Left ventricle myocardium inferior (tissue), 1 donor: ENCODE measurements around the gene OR6S1. TPM values are rescaled to one million over a fixed set of nuclear protein-coding genes. Genes with fewer than 3 reads are reported as not detected.
"Not testable (repeated sequence)": the region's sequence is repeated elsewhere in the genome, so short reads cannot be mapped to it uniquely, and the experiment has no call there.

Experiments
- DNase-seq: peaks from one replicate; pipeline ENCODE4 v3.0.0-alpha.2; 2020
- H3K27ac ChIP-seq: fragments of 200-600 bp; replicated peaks from 2 replicates; pipeline ENCODE4 v1.8.0; 2021
- H3K27me3 ChIP-seq: fragments of 200-600 bp; 2 replicates; pipeline ENCODE4 v1.8.0; 2021; ENCODE audit warnings: low read depth
- H3K36me3 ChIP-seq: fragments of 200-600 bp; 2 replicates; pipeline ENCODE4 v1.8.0; 2021
- H3K4me1 ChIP-seq: fragments of 200-600 bp; 2 replicates; pipeline ENCODE4 v1.8.0; 2021
- H3K4me3 ChIP-seq: fragments of 200-600 bp; 2 replicates; pipeline ENCODE4 v1.8.0; 2021; ENCODE audit warnings: mild to moderate bottlenecking, moderate library complexity
- H3K9me3 ChIP-seq: fragments of 200-600 bp; replicated peaks from 2 replicates; pipeline ENCODE4 v1.8.0; 2021
- CTCF ChIP-seq: fragments of 200-600 bp; IDR thresholded peaks from 2 replicates; pipeline ENCODE4 v1.8.0; 2021; ENCODE audit warnings: antibody characterized with exemption, mild to moderate bottlenecking, borderline replicate concordance
- intact Hi-C: fragments of 100-400 bp; cut with micrococcal nuclease; formaldehyde crosslinking; loops from one replicate; pipeline ENCODE4 v1.11.0; 2022
- total RNA-seq: library from RNA; stranded (reverse); fragmentation: NEBNext Ultra II Directional; extraction: Animal tissue kit (Norgen Biotek cat#: 25700); gene quantifications from one replicate; pipeline ENCODE4 v1.2.1, GENCODE V29; 2021
- donor health status: DM: no; HTN: yes; CAD: no; lungs with severe emphysema.

OR6S1 gene
- total RNA-seq, 1 donor from 2014 or later, result not detected

GRCh38 chr14:20620798-20621478 is 20.6 kb downstream of the OR6S1 start:
- intact Hi-C loops, result no loop called here
- no peaks in the 10 kb centered on the region for H3K27me3 ChIP-seq
- no peaks in the 10 kb centered on the region for H3K36me3 ChIP-seq
- no peak for TF ChIP-seq CTCF
- no peak for DNase-seq
- peaks cover 19% of the 10 kb centered on the region for H3K4me1 ChIP-seq
- peaks cover 6% of the 10 kb centered on the region for H3K9me3 ChIP-seq
- H3K4me3 ChIP-seq, result no peak overlapping the region
- no peak overlapping the region for H3K27ac ChIP-seq

DNA sequence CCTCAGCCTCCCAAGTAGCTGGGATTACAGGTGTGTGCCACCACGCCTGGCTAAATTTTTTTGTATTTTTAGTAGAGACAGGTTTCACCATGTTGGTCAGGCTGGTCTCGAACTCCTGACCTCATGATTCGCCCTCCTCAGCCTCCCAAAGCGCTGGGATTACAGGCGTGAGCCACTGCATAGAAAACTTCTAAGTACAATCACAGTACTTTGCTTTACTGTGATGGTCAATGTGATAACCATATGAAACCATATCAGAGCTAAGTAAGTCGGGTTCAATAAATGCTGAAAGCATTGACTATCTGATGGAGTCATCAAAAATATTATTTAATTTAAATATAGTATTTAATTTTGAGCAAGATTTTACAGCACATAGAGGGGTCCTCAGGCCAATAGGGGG is 21.8 kb downstream of the OR6S1 start:
- H3K36me3 ChIP-seq, DNase-seq, H3K27me3 ChIP-seq, H3K27ac ChIP-seq, H3K9me3 ChIP-seq, H3K4me3 ChIP-seq: not testable (repeated sequence)
- peaks cover 15% of the 10 kb centered on the region for H3K4me1 ChIP-seq
- intact Hi-C loops, result loop anchor here (10.0 kb wide), 1 partner anchor 145 kb away; no protein-coding TSS in a partner anchor

DNA sequence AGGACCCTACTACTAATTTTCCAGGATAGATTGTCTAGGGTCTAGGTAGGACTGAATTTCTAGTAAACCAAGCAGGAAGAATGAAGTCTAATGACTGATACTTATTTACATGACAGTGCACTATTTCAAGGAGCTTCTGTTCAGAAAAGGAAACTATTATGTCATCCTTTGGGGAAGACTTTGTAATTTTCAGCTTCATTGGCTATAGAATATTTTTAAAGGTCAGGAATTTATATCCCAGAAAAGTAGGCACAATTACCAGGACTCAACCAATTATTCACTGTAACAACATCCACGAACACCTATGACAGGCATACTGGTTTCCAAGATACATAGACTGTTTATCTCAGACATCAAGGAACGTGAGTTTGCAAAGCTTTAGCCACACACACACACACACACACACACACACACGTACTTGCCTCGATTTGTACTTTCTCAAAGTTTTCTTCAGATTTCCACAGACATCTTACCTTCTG is 23.2 kb downstream of the OR6S1 start:
- Histone ChIP-seq H3K27me3 (no peaks in the 10 kb centered on the region), H3K36me3 (no peaks in the 10 kb centered on the region), H3K27ac (no peak overlapping the region), H3K4me1 (peaks cover 20% of the 10 kb centered on the region), H3K4me3 (no peak overlapping the region), H3K9me3 (no peaks in the 10 kb centered on the region)
- DNase-seq, result no peak
- no peak for TF ChIP-seq CTCF
- intact Hi-C loops, result loop anchor here (10.0 kb wide), 1 partner anchor 144 kb away; no protein-coding TSS in a partner anchor

DNA sequence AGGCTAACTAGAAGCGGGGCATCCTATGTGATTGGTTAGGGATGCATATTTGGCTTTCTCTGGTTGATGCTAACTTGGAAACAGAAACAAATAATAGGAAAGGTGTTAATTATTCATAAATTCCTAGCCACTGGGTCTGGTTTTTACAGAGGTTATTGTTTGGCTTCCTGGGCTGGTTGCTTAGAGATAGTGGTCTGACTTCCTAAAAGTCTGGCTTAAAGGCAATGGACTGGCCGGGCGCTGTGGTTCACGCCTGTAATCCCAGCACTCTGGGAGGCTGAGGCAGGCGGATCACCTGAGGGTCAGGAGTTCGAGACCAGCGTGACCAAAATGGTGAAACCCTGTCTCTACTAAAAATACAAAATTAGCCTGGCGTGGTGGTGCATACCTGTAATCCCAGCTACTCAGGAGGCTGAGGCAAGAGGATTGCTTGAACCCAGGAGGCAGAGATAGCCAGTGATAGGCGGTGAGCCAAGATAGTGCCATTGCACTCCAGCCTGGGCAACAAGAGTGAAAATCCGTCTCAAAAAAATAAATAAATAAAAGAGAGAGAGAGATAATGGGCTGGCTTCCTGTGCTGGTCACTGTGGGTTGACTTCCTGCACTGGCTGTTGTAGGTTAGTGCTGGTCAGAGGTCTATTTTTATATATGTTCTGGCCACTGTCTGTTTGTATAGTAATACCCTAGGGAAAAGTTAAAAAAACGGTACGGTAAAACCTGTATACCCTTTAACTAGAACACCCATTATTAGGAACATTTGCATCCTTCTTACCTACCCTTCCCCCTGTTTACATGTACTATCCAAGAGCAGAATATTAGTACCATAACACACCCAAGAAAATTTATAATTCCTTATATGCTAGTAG is 24.1 kb downstream of the OR6S1 start:
- no peak overlapping the region for H3K27ac ChIP-seq
- DNase-seq, result no peak
- no peaks in the 10 kb centered on the region for H3K9me3 ChIP-seq
- no peaks in the 10 kb centered on the region for H3K27me3 ChIP-seq
- no peaks in the 10 kb centered on the region for H3K36me3 ChIP-seq
- H3K4me1 ChIP-seq, result peaks cover 14% of the 10 kb centered on the region
- no peak for TF ChIP-seq CTCF
- H3K4me3 ChIP-seq, result no peak overlapping the region
- intact Hi-C loops, result loop anchor here (10.0 kb wide), 1 partner anchor 143 kb away; no protein-coding TSS in a partner anchor

- no peak for DNase-seq
- intact Hi-C loops, result loop anchor here (10.0 kb wide), 1 partner anchor 141 kb away; no protein-coding TSS in a partner anchor
- Histone ChIP-seq H3K4me3 (no peak overlapping the region), H3K9me3 (no peaks in the 10 kb centered on the region), H3K4me1 (peaks cover 26% of the 10 kb centered on the region), H3K36me3 (no peaks in the 10 kb centered on the region), H3K27me3 (no peaks in the 10 kb centered on the region), H3K27ac (no peak overlapping the region)
- no peak for TF ChIP-seq CTCF
Measured at GRCh38 chr14:20615996-20616395, 25.5 kb downstream of the OR6S1 start.
